ENCODE measurements around the gene LPIN2.

DNA sequence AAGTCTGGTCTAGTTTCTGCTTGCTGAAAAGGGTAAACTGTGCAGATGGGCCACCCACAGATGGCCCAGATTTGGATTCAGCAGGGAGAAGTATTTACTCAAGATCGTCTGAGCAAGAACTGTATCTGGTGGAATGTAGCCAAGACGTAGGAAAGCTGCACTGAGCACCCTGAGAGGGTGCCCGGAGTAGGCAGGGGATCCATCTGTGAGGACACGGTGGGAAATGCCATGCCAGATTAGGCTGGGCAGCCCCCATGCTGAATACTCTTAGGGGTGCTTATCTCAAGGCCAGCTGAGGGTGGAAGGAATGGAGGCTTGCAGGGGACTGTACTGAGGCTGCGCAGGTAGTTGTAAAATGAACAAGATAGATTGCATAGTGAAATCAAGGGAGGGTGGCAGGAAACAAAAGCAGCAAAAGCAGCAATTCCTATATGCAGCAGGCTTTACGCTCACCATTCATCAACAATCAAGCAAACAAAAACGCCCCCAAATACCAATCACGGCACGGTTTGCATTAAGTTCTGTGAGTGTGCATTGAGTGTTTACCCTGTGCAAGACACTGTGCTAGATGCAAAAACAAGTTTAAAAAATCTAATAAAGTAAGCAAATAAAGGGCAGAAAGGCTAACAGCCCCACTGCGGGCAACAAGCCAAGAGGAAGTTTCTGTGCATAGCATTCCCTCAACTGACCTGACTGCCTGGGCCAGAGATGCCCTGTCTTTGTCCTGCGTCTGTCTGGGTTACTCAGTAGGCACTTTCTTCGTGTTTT is 32.2 kb upstream of the LPIN2 start:
- TF ChIP-seq, protein P1, sequence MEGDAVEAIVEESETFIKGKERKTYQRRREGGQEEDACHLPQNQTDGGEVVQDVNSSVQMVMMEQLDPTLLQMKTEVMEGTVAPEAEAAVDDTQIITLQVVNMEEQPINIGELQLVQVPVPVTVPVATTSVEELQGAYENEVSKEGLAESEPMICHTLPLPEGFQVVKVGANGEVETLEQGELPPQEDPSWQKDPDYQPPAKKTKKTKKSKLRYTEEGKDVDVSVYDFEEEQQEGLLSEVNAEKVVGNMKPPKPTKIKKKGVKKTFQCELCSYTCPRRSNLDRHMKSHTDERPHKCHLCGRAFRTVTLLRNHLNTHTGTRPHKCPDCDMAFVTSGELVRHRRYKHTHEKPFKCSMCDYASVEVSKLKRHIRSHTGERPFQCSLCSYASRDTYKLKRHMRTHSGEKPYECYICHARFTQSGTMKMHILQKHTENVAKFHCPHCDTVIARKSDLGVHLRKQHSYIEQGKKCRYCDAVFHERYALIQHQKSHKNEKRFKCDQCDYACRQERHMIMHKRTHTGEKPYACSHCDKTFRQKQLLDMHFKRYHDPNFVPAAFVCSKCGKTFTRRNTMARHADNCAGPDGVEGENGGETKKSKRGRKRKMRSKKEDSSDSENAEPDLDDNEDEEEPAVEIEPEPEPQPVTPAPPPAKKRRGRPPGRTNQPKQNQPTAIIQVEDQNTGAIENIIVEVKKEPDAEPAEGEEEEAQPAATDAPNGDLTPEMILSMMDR (IDR thresholded peaks at IDR 0.05): no peak
- TF ChIP-seq POLR2A (IDR thresholded peaks at IDR 0.05) (no peak), POLR2AphosphoS5 (IDR thresholded peaks at IDR 0.05) (no peak), EP300 (IDR thresholded peaks at IDR 0.05) (no peak)

Data from gastroesophageal sphincter (tissue), 3 donors.